ENCODE measurements around the gene MDK. TPM values are rescaled to one million over a fixed set of nuclear protein-coding genes. Genes with fewer than 3 reads are reported as not detected.
"Not testable (repeated sequence)": the region's sequence is repeated elsewhere in the genome, so short reads cannot be mapped to it uniquely, and the experiment has no call there.

The MDK gene
- total RNA-seq, 8 experiments from 2014 or later: 151 to 662 (median 242) TPM

- ATAC-seq (replicated peaks in 6 of 8): no peak
- peaks cover 46 to 59% of the 10 kb centered on the region in 2 donors for H3K4me1 ChIP-seq (replicated peaks in 1 of 2)
- H3K27ac ChIP-seq: no peak overlapping the region
- in situ Hi-C loops (cut with MboI; ENCODE audit: low pct_unique_long_range_greater_than_20kb in 2 of 9, low sequenced_read_pairs in 9 of 9, unreplicated experiment in 9 of 9): no loop called here
- H3K4me3 ChIP-seq: no peak overlapping the region
- 40 to 80% methylated on average over 1 of the region's 3 CpGs; no CpG with 5 or more reads in 8 of the 10 experiments for WGBS, 10 experiments
These were observed 16.7 kb upstream of the MDK start for GRCh38 chr11:46364791-46365190.

- WGBS, 10 experiments: no CpG with 5 or more reads among the region's 22 CpGs
- in situ Hi-C loops (cut with MboI; ENCODE audit: low pct_unique_long_range_greater_than_20kb in 2 of 9, low sequenced_read_pairs in 9 of 9, unreplicated experiment in 9 of 9): no loop called here
- no peak overlapping the region for H3K27ac ChIP-seq
- H3K4me1 ChIP-seq (replicated peaks in 1 of 2): peaks cover 47 to 60% of the 10 kb centered on the region in 2 donors
- no peak for ATAC-seq (replicated peaks in 6 of 8)
- H3K4me3 ChIP-seq: no peak overlapping the region
These were observed 15.2 kb upstream of the MDK start for GRCh38 chr11:46366260-46366659.

- peaks cover 43 to 56% of the 10 kb centered on the region in 2 donors for H3K4me1 ChIP-seq (replicated peaks in 1 of 2)
- peak overlapping the region in 1 of 2 donors; percentile 74 for H3K27ac ChIP-seq
- ATAC-seq (replicated peaks in 6 of 8): no peak
- 80% methylated on average over 1 of the region's 31 CpGs; no CpG with 5 or more reads in 9 of the 10 experiments for WGBS, 10 experiments
- no peak overlapping the region for H3K4me3 ChIP-seq
- in situ Hi-C loops (cut with MboI; ENCODE audit: low pct_unique_long_range_greater_than_20kb in 2 of 9, low sequenced_read_pairs in 9 of 9, unreplicated experiment in 9 of 9): no loop called here
These were observed 14.8 kb upstream of the MDK start for GRCh38 chr11:46366661-46367161.

DNA sequence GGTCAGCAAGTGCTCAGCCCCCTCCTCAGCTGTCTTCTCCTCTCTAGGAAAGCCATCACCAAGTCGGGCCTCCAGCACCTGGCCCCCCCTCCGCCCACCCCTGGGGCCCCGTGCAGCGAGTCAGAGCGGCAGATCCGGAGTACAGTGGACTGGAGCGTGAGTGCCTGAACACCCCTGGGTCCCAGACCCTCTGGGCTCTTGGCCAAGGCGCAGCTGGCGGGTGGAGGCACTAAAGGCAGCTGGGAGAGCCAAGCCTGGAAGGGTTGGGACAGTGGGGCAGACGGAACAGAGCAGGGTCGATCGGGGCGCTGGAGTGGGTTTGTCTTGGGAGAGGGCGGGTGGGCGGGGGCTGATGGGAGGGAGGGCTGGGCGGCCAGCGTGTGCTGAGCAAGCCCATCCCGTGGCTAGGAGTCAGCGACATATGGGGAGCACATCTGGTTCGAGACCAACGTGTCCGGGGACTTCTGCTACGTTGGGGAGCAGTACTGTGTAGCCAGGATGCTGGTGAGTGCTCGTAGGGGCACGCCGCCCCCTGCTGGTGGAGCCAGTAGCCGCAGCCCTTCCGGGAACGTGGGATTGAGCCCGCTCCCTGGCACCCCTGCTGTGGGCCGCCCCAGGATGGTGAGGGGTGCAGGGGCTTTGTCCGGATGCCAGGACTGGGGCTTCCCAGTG, 14.1 kb upstream of the MDK start:
- ATAC-seq (replicated peaks in 6 of 8): peak; percentile 49 to 70 (median 58)
- Histone ChIP-seq H3K4me1 (replicated peaks in 1 of 2) (peaks cover 36 to 50% of the 10 kb centered on the region in 2 donors), H3K4me3 (no peak overlapping the region), H3K27ac (peak overlapping the region in 1 of 2 donors; percentile 74)
- WGBS, 10 experiments: 0 to 24% methylated on average over 1 to 7 of the region's 32 CpGs; no CpG with 5 or more reads in 8 of the 10 experiments
- in situ Hi-C loops (cut with MboI; ENCODE audit: low pct_unique_long_range_greater_than_20kb in 2 of 9, low sequenced_read_pairs in 9 of 9, unreplicated experiment in 9 of 9): no loop called here

DNA sequence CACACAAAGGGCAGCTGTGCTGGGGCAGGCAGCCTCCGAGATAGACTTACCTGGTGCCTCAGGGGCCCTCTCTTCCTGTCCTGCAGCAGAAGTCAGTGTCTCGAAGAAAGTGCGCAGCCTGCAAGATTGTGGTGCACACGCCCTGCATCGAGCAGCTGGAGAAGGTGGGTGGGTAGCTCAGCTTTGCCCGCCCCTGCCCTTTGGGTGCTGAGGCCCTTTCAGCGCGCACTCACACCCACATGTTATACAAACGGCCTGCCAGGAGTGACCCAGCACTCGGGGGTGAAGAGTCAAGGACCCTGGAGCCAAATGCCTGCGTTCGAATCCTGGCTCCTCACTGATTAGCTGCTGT, 13.6 kb upstream of the MDK start:
- H3K27ac ChIP-seq: peak overlapping the region in 1 of 2 donors; percentile 74
- H3K4me1 ChIP-seq (replicated peaks in 1 of 2): peaks cover 31 to 45% of the 10 kb centered on the region in 2 donors
- no peak overlapping the region for H3K4me3 ChIP-seq
- in situ Hi-C loops (cut with MboI; ENCODE audit: low pct_unique_long_range_greater_than_20kb in 2 of 9, low sequenced_read_pairs in 9 of 9, unreplicated experiment in 9 of 9): no loop called here
- peak in 1 of 8 experiments; percentile 1 for ATAC-seq (replicated peaks in 6 of 8)
- 80 to 100% (median 96%) methylated on average over 1 to 3 of the region's 12 CpGs; no CpG with 5 or more reads in 6 of the 10 experiments for WGBS, 10 experiments

DNA sequence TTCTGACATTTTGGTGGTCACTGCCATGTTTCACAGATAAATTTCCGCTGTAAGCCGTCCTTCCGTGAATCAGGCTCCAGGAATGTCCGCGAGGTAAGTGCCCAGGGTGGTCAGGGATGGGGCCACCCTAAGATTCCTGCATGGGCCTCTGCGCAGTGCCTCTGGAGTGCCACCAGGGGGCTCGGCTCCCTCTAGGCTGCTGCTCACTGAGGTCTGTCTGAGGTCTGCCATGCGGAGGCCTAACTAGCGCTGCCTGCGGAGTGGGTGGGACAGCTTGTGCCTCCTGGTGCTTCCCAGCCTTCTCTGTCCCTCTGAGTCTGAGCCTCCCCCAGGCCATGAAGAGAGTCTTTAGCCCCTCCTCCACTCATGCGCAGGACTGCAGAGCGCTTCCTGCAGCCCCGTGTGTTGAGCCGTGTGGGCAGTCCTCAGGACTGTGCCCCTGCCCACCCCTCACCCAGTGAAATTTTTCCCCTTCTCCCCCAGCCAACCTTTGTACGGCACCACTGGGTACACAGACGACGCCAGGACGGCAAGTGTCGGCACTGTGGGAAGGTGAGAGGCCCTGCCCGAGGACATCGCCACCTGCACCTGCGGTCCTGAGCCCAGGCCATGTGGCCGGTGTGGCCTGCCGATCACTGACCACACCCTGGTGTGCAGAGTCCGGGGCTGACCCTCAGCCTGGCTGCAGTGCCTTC, 11.9 kb upstream of the MDK start:
- peak overlapping the region in 1 of 2 donors; percentile 5 for H3K27ac ChIP-seq
- 0 to 66% (median 40%) methylated on average over 1 to 7 of the region's 25 CpGs; no CpG with 5 or more reads in 6 of the 10 experiments for WGBS, 10 experiments
- in situ Hi-C loops (cut with MboI; ENCODE audit: low pct_unique_long_range_greater_than_20kb in 2 of 9, low sequenced_read_pairs in 9 of 9, unreplicated experiment in 9 of 9): no loop called here
- H3K4me3 ChIP-seq: no peak overlapping the region
- ATAC-seq (replicated peaks in 6 of 8): peak; percentile 70 to 91 (median 82)
- H3K4me1 ChIP-seq (replicated peaks in 1 of 2): peaks cover 19 to 35% of the 10 kb centered on the region in 2 donors

DNA sequence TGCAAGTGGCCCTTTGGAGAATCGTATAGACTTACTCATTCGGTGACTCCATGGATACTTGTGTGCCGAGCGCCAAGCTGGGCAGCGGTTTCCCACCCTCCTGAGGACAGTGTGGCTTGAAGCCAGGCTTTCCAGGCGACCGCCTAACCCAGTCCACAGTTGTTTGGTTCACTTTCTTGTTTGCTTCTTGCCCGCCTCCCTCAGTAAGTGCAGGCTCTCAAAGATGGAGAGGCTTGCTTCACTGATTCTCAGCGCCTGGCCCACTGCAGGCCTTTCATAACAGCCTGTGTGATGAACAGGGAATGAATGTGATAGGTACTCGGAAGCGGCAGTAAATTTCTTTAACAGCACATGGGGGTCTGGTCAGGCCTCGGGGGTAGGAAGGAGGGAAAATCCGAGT, 11.2 kb upstream of the MDK start:
- H3K27ac ChIP-seq: no peak overlapping the region
- ATAC-seq (replicated peaks in 6 of 8): peak in 1 of 8 experiments; percentile 7
- WGBS, 10 experiments: 50 to 93% (median 87%) methylated on average over 1 to 8 of the region's 13 CpGs; no CpG with 5 or more reads in 3 of the 10 experiments
- H3K4me3 ChIP-seq: no peak overlapping the region
- in situ Hi-C loops (cut with MboI; ENCODE audit: low pct_unique_long_range_greater_than_20kb in 2 of 9, low sequenced_read_pairs in 9 of 9, unreplicated experiment in 9 of 9): no loop called here
- peaks cover 19 to 35% of the 10 kb centered on the region in 2 donors for H3K4me1 ChIP-seq (replicated peaks in 1 of 2)

- 93 to 100% (median 100%) methylated on average over 1 to 4 of the region's 19 CpGs; no CpG with 5 or more reads in 6 of the 10 experiments for WGBS, 10 experiments
- ATAC-seq (replicated peaks in 6 of 8); in situ Hi-C loops (cut with MboI; ENCODE audit: low pct_unique_long_range_greater_than_20kb in 2 of 9, low sequenced_read_pairs in 9 of 9, unreplicated experiment in 9 of 9); H3K4me3 ChIP-seq; H3K27ac ChIP-seq: not testable (repeated sequence)
- peaks cover 19 to 29% of the 10 kb centered on the region in 2 donors for H3K4me1 ChIP-seq (replicated peaks in 1 of 2)
These were observed 10.2 kb upstream of the MDK start for GRCh38 chr11:46371262-46371661.

DNA sequence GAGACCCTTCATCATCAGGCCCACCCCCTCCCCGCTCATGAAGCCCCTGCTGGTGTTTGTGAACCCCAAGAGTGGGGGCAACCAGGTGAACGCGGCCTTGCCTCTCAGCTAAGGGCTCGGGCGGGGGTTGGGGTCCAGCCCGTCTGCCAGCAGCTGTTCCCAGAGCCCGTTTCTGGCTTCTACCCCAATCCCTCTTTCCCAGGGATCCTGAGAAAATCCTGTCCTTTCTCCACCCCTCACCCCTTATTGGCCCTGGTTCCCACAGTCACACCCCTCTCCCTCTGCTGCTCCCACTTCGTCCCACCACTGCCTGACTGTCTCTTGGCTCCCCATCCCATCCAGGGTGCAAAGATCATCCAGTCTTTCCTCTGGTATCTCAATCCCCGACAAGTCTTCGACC, 9.4 kb upstream of the MDK start:
- in situ Hi-C loops (cut with MboI; ENCODE audit: low pct_unique_long_range_greater_than_20kb in 2 of 9, low sequenced_read_pairs in 9 of 9, unreplicated experiment in 9 of 9): no loop called here
- 100% methylated on average over 2 of the region's 10 CpGs; no CpG with 5 or more reads in 9 of the 10 experiments for WGBS, 10 experiments
- no peak overlapping the region for H3K27ac ChIP-seq
- peaks cover 15 to 24% of the 10 kb centered on the region in 2 donors for H3K4me1 ChIP-seq (replicated peaks in 1 of 2)
- H3K4me3 ChIP-seq: no peak overlapping the region
- ATAC-seq (replicated peaks in 6 of 8): no peak

- WGBS, 10 experiments: 100% methylated on average over 1 of the region's 15 CpGs; no CpG with 5 or more reads in 9 of the 10 experiments
- peaks cover 11 to 20% of the 10 kb centered on the region in 2 donors for H3K4me1 ChIP-seq (replicated peaks in 1 of 2)
- in situ Hi-C loops (cut with MboI; ENCODE audit: low pct_unique_long_range_greater_than_20kb in 2 of 9, low sequenced_read_pairs in 9 of 9, unreplicated experiment in 9 of 9); H3K4me3 ChIP-seq; ATAC-seq (replicated peaks in 6 of 8); H3K27ac ChIP-seq: not testable (repeated sequence)
These were observed 9.0 kb upstream of the MDK start for GRCh38 chr11:46372501-46372900.

DNA sequence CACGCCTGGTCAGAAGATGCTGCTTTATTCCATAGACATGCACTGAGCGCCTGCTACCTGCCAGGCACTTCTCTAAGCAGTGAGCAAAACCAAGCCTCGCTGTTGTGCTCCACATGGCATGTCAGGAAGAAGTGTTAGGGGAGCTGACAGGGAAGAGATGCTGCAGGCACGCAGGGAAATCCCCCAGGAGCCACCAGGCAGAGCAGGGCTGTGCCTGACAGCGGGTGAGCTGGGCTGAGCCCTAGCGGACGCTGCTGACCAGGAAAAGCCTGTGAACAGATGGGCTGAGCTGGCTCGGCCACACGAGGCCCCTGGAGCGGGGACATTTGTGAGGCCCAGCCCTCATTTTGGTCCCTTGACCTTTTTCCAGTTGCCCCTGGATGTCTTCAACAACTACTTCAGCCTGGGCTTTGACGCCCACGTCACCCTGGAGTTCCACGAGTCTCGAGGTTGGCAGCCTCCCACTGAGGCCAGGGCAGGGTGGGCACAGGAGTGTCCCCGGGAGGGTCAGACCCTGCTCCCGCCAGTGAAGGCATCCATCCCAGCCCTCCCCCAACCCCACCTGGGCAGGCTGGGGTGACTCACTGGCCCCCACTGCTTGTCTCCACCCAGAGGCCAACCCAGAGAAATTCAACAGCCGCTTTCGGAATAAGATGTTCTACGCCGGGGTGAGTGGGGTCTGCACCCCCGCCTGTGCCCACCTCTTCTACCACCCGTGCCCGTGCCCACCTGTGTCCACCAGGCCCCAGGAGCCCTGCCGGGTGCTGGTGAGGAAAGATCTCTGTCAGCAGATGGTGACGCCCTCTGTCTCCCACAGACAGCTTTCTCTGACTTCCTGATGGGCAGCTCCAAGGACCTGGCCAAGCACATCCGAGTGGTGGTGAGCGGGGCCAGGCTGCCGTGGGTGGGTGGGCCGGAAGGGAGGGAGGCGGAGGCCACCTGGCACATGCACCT, 7.4 kb upstream of the MDK start:
- in situ Hi-C loops (cut with MboI; ENCODE audit: low pct_unique_long_range_greater_than_20kb in 2 of 9, low sequenced_read_pairs in 9 of 9, unreplicated experiment in 9 of 9): no loop called here

DNA sequence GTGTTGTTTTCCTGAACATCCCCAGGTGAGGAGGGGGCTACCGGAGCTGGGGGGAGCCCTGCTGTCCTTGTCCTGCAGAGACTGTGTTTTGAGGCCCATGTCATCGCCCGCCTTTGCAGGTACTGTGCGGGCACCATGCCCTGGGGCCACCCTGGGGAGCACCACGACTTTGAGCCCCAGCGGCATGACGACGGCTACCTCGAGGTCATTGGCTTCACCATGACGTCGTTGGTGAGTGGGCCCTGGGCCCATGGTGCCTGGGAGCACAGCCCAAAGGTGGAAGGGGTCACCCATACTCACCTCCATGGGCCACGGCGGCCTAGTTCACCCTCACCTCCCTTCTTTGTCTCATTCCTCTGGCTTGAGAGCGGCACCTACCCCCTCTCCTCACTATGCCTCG, 6.7 kb upstream of the MDK start:
- ATAC-seq (replicated peaks in 6 of 8): no peak
- in situ Hi-C loops (cut with MboI; ENCODE audit: low pct_unique_long_range_greater_than_20kb in 2 of 9, low sequenced_read_pairs in 9 of 9, unreplicated experiment in 9 of 9): loop anchor here in 2 of 9 experiments (25.0 kb wide), 1 partner anchor 162 kb away; no protein-coding TSS in a partner anchor
- no peak overlapping the region for H3K4me3 ChIP-seq
- peaks cover 11 to 14% of the 10 kb centered on the region in 2 donors for H3K4me1 ChIP-seq (replicated peaks in 1 of 2)
- WGBS, 10 experiments: 80 to 100% (median 90%) methylated on average over 2 to 6 of the region's 15 CpGs; no CpG with 5 or more reads in 5 of the 10 experiments
- no peak overlapping the region for H3K27ac ChIP-seq

More for the DNA sequence above, 7.4 kb upstream of the MDK start:
- Histone ChIP-seq H3K27ac (peak overlapping the region in 1 of 2 donors; percentile 24), H3K4me3 (no peak overlapping the region), H3K4me1 (replicated peaks in 1 of 2) (peaks cover 10 to 13% of the 10 kb centered on the region in 2 donors)
- 67 to 100% (median 83%) methylated on average over 2 to 6 of the region's 30 CpGs; no CpG with 5 or more reads in 4 of the 10 experiments for WGBS, 10 experiments
- ATAC-seq (replicated peaks in 6 of 8): no peak
